HCT116 (cell line): Measurements from ENCODE around the gene RPH3AL.

Source experiments
- CBX3 ChIP-seq: IDR thresholded peaks from 2 replicates; pipeline ENCODE4 v1.6.1; 2012; ENCODE audit warnings: low read depth
- CEBPB ChIP-seq: IDR thresholded peaks from 2 replicates; pipeline ENCODE4 v1.6.1; 2012; ENCODE audit warnings: low read depth
- CTCF ChIP-seq, 3 experiments: fragments of 200-600 bp in 1 of 3; sonication (generic) in 1 of 3; IDR thresholded peaks in 2 of 3; conservative IDR thresholded peaks in 1 of 3; 2 replicates each; pipeline ENCODE4 v1.5.1; 2012 to 2017; ENCODE audit warnings: low read depth in 2 of 3, low read length in 2 of 3, antibody characterized with exemption in 1 of 3, borderline replicate concordance in 1 of 3, control low read depth in 1 of 3, mild to moderate bottlenecking in 1 of 3, mixed read lengths in 1 of 3, mixed run types in 1 of 3, moderate library complexity in 1 of 3; ENCODE audit not compliant: insufficient read depth in 1 of 3
- ELF1 ChIP-seq: IDR thresholded peaks from 2 replicates; pipeline ENCODE4 v1.6.1; 2012; ENCODE audit warnings: low read depth, borderline replicate concordance
- EZH2 ChIP-seq: fragments of 200-600 bp; sonication (generic); IDR thresholded peaks from 2 replicates; pipeline ENCODE4 v1.6.1; 2017; ENCODE audit warnings: antibody characterized with exemption, mixed run types
- FOSL1 ChIP-seq: IDR thresholded peaks from 2 replicates; pipeline ENCODE4 v1.6.1; 2012; ENCODE audit warnings: low read depth
- POLR2A ChIP-seq: IDR thresholded peaks from 2 replicates; pipeline ENCODE4 v1.7.0; 2011; ENCODE audit warnings: borderline replicate concordance; ENCODE audit not compliant: insufficient read depth, insufficient read length; ENCODE audit errors: extremely low read depth
- RAD21 ChIP-seq: IDR thresholded peaks from 2 replicates; pipeline ENCODE4 v1.6.1; 2012; ENCODE audit warnings: low read depth, mild to moderate bottlenecking
- ZFX ChIP-seq: fragments of 450-650 bp; IDR thresholded peaks from 2 replicates; pipeline ENCODE4 v1.6.1; 2017
- TF ChIP-seq, protein P1 (sequence below): IDR thresholded peaks from 2 replicates; pipeline ENCODE4 v1.6.1; 2012

DNA sequence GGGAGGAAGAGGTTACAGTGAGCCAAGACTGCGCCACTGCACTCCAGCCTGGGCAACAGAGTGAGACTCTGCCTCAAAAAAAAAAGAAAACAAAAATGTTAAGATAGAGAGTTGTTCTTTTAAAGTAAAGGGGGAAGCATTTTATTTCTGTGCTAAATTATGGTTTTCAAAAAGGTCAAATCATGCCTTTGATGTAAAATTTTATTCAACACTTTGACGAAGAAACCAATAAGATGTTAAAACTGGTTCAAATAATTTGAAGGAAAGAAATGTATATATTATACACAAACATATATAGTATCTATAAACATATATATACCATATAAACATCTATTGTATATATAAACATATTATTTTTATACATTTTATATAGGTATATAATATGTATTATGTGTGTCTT is 43.4 kb upstream of the RPH3AL start:
- TF ChIP-seq CEBPB: no peak
- no peak for TF ChIP-seq CTCF (IDR thresholded peaks at IDR 0.05 in 2 of 3, conservative IDR thresholded peaks at IDR 0.05 in 1 of 3; ENCODE audit: borderline replicate concordance in 1 of 3, insufficient read depth in 1 of 3, low read depth in 2 of 3, low read length in 2 of 3)
- no peak for TF ChIP-seq CBX3
- TF ChIP-seq FOSL1: no peak
- no peak for TF ChIP-seq EZH2
- TF ChIP-seq, protein P1, sequence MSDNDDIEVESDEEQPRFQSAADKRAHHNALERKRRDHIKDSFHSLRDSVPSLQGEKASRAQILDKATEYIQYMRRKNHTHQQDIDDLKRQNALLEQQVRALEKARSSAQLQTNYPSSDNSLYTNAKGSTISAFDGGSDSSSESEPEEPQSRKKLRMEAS: no peak
- TF ChIP-seq RAD21: no peak
- no peak for TF ChIP-seq ZFX
- no peak for TF ChIP-seq ELF1
- TF ChIP-seq POLR2A: no peak
